Left renal cortex interstitium (tissue), 4 donors: ENCODE measurements around the gene MRGPRG. TPM values are rescaled to one million over a fixed set of nuclear protein-coding genes. Genes with fewer than 3 reads are reported as not detected.
"Not testable (repeated sequence)": the region's sequence is repeated elsewhere in the genome, so short reads cannot be mapped to it uniquely, and the experiment has no call there.

Source experiments
- DNase-seq, 4 donors: peaks; one replicate each; pipeline ENCODE4 v3.0.0-alpha.2; 2013; ENCODE audit warnings: low read depth in 4 of 4, low spot score in 2 of 4, missing footprints in 1 of 4
- polyA plus RNA-seq, 4 donors: library from polyadenylated mRNA; unstranded; fragments of 120-200 nt; gene quantifications; one replicate each; pipeline ENCODE4 v1.2.1, GENCODE V29; 2013; ENCODE audit not compliant: insufficient read length in 4 of 4

Gene MRGPRG
- polyA plus RNA-seq, 4 donors = not detected

DNA sequence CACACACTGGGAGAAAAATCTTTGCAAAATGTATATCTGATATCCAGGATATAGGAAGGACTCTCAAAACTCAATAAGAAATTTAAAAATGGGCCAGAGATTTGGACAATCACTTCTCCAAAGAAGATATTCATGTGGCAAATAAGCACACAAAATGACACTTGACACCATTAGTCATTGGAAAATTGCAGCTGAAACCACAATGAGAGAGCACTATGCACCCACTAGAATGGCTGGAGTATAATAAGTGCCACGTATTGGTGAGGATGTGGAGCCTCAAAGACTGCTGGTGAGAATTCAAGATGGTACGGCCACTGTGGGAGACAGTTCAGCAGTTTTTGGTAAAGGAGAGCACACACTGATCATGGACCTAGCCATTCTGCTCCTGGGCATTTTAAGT, 40.7 kb downstream of the MRGPRG start:
- DNase-seq = no peak

- DNase-seq = no peak
Observed at GRCh38 chr11:3176487-3176886, 42.1 kb downstream of the MRGPRG start.

DNA sequence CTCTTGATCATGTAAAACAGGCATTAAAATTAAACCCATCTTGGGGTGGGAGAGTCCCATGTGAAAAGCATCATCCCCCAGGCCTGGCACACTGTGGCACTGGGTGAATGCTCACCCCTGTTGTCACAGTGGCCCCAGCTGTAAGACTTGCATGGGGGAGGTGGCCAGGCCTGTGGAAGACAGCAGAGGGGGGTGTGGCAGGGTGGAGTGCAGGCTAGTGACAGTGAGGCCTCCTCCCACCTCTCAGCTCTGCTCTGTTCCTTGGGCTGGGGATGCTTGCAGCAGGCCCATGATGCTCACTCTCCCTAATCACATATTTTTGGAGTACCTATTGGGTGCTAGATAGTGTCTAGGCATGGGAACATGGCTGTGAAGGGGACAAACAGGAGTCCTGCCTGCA, 43.4 kb downstream of the MRGPRG start:
- no peak for DNase-seq

DNA sequence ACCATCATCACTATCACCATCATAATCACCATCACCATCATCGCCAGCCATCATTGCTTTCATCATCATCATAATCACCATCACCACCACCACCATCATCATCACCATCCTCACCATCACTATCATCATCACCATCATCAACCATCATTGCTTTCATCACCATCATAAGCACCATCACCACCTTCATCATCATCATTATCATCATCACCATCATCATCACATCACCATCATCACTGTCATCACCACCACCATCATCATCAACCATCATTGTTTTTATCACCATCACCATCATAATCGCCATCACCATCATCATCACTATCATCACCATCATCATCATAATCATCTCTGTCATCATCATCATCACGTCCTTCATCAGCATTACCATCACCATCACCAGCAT, 44.2 kb downstream of the MRGPRG start:
- no peak for DNase-seq

DNA sequence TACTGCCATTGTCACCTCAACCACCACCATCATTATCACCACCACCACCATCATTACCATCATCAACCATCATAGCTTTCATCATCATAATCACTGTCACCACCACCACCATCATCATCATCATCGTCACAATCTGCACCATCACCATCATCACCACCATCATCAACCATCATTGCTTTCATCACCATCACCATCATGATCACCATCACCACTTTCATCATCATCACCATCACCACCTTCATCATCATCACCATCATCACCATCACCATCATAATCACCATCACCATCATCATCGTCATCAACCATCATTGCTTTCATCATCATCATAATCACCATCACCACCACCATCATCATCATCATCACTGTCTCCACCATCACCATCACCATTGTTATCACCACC, 44.8 kb downstream of the MRGPRG start:
- no peak for DNase-seq

- no peak for DNase-seq
Observed at GRCh38 chr11:3171931-3172560, 46.6 kb downstream of the MRGPRG start.

- no peak for DNase-seq
Observed at GRCh38 chr11:3170756-3171650, 47.6 kb downstream of the MRGPRG start.

DNA sequence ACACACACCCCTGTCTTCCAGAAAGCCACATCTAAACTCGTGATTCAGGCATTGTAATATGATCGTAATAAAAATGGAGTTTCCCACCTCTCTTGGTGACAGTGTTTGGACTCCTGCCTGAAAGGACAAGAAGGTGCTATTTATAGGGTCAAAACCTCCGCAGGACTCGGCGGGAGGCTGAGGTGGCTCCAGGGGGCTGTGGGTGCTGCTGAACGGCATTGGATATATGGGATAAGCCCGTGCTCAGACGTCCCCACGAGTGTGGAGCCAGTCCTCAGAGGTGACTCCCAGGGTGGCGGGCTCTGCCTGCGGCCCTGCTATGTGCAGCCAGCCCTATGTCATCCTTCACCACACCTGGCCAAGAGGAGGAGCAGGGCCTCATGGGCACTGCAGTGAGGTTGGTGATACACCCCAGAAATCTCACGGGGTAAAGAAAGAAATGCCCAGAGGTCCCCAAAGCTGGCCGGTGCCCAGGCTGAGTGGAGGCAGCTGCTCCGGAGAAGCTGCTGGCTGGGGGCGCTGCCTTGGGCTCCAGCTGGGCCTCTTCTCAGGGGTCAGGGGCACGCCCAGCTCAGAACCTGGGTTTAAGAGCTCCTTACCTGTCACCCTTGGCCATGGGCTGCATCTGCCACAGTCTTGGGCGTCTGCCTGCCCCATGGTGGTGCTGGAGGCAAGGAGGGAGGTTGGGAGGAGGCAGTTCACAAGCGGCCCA, 48.4 kb downstream of the MRGPRG start:
- DNase-seq = no peak

DNA sequence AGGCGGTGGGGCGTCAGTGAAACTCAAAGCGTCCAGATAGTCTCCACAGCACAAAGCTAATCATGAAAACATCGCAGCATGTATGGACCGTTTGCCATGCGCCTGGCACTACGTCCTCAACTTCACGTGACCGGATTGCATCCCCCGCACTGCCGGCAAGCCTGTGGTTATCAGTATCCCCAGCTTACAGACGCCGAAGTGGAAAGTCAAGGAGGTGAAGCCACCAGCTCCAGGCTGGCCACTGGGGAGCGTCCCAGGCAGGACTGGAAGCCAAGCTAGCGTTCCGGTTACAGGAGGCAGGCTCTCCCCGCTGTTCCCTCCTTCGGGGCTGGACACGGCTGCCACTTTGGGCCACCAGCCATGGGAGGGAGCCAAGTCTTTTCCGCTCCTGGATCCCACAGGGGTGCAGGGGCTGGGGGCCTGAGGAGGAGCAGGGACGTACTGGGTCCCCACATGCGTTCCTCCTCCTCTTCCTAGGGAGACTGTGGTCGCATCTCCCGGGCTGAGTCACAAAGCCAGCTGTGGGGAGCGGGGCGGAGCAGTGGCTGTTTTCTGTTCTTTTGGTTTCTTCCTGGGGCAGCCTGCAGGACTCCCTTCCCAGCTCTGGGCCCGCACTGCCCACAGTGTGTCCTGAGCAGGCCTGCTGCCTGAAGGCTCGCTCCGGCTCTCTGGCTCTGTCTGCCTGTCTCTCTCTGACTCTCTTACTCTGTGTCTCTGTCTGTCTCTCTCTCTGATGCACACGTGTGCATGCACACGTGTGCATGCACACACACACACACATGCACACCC, 49.2 kb downstream of the MRGPRG start:
- no peak for DNase-seq

DNA sequence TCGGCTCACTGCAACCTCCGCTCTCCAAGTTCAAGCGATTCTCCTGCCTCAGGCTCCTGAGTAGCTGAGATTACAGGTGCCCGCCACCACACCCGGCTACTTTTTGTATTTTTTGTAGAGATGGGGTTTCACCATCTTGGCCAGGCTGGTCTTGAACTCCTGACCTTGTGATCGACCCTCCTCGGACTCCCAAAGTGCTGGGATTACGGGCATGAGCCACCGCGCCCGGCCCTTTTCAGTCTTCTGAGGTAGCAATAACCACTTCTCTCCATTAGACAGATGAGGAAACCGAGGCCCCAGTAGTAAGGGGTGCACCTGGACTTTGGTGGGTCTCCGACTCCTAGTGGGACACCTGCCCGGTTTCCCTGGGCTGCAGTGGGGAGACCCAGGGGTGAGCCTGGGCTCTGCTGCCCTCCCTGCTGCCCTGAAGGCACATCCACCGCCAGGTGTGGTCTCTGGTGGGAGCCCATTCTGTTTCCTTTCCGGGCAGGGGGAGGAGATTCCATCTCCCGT, 49.8 kb downstream of the MRGPRG start:
- DNase-seq = not testable (repeated sequence)

Other genes starting within 250 kb of the MRGPRG start
- 100 to 1,000 TPM; 154 to 219 (median 195) TPM for gene NAP1L4, start 226.5 kb downstream of the MRGPRG start, polyA plus RNA-seq
- gene CARS1, start 161.4 kb downstream of the MRGPRG start, polyA plus RNA-seq = 10 to 100 TPM; 24.1 to 29.1 (median 27.0) TPM
- 10 to 100 TPM; 15.5 to 30.1 (median 25.0) TPM for gene OSBPL5, start 53.5 kb downstream of the MRGPRG start, polyA plus RNA-seq
- not detected for gene MRGPRE, start 13.6 kb upstream of the MRGPRG start, polyA plus RNA-seq
- gene ZNF195, start 160.3 kb upstream of the MRGPRG start, polyA plus RNA-seq = 10 to 100 TPM; 32.4 to 46.6 (median 38.4) TPM